Endometrial microvascular endothelial cells (primary cell): Measurements from ENCODE around the gene HILPDA. TPM values are rescaled to one million over a fixed set of nuclear protein-coding genes. Genes with fewer than 3 reads are reported as not detected.

Experiments
- in situ Hi-C: cut with HindIII; loops from 2 replicates; pipeline ENCODE4 v1.10.0; 2017; ENCODE audit warnings: low sequenced_read_pairs, low pct_unique_long_range_greater_than_20kb; ENCODE audit errors: inconsistent ontology term
- total RNA-seq: library from RNA; depleted of rRNA; stranded (reverse); fragments of >200 nt; gene quantifications from one replicate; pipeline ENCODE4 v1.2.3, GENCODE V29; 2015; ENCODE audit errors: inconsistent ontology term

The HILPDA gene
- 16.1 TPM for total RNA-seq

DNA sequence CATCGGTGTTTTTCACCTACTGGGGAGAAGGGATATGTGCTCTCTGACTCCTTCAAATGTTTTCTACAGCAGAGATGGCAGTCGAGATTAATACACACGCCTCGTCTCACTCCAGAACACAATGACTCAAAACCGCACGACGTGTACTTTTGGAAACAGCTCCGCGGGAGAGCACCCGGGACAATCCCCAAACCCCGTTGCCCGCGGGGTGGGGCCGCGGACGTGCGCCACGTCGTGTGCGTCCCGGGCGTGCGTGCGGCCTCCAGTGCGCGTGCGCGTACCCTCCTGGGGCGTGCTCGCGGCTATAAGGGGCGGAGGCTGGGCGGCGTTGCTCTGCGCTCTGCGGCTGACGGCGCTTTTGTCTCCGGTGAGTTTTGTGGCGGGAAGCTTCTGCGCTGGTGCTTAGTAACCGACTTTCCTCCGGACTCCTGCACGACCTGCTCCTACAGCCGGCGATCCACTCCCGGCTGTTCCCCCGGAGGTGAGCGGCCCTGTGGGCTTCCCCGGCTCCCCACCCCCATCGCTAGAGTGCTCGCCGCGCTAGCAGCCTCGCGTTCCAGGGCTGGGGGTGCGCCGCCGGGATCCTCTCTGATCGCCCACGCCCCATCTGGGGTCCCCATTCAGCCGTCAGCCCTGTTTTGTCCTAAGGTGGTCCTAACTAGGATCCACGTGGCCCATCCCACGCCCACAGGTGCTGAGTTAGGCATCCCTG lies at the start of gene HILPDA:
Gene HILPDA (plus strand): TSS at position 336 of the 712 bp plus-strand sequence. CDS start 1,391 bp downstream, outside the sequence.
- in situ Hi-C loops = no loop called here

DNA sequence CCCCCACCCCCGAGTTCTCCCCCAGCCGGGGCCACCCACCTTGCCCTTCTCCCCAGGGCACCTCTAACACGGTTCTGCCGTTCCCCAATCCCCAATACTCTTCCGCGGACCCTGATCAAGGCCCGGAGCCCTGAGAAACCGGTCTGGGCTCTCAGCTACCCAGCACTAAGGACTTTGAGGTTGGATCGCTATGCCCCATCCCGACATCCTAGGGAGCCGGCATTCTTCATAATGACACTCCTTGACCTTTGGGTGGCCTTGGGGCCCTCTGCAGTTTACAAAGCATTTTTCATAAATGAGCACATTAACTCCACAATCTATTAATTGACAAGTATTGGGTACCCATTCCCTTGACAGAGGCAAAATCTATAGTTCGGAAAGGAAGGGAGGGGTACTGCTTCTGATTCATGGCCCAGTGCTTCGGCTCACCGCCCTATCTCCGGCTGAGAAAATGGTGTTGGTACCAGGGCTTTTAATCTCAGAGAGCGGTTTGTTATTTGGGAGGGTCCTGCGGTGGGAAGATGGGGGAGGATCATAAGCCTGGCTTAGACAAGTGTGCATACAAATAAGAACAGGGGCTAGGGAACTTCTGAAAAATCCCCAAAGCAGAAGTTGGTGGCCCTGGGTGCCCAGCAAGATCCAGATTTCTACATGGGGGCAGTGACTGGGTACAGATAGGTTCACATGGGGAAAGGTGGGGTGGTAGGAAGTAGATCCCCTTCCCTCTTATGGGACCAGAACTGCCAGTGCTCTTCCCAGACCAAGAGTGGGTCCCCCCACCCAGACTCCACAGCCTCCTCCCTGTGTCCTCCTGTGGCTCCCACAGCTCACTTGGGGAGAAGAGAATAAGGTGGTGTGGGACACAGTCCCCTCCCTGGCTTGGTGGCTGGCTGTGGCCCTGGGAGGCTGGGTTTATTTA lies 49.1 kb upstream of the HILPDA start:
- in situ Hi-C loops = no loop called here

DNA sequence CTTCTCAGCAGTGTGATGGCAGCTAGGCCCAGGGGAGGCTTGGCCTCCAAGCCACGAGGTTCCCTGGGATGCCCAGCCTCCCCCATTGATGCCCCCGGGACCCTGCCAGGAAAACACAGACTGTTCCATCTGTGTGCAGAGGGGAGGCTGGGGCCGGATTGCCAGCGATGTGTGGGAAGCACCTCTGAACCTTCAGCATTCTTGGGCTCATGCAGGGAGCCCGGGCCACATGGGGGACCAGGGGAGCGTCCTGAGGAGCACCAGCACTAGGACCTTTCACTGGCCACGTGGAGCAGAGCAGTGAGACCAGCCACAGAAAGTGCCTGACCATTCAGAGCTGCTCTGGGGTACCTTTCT lies 48.5 kb upstream of the HILPDA start:
- in situ Hi-C loops = no loop called here

DNA sequence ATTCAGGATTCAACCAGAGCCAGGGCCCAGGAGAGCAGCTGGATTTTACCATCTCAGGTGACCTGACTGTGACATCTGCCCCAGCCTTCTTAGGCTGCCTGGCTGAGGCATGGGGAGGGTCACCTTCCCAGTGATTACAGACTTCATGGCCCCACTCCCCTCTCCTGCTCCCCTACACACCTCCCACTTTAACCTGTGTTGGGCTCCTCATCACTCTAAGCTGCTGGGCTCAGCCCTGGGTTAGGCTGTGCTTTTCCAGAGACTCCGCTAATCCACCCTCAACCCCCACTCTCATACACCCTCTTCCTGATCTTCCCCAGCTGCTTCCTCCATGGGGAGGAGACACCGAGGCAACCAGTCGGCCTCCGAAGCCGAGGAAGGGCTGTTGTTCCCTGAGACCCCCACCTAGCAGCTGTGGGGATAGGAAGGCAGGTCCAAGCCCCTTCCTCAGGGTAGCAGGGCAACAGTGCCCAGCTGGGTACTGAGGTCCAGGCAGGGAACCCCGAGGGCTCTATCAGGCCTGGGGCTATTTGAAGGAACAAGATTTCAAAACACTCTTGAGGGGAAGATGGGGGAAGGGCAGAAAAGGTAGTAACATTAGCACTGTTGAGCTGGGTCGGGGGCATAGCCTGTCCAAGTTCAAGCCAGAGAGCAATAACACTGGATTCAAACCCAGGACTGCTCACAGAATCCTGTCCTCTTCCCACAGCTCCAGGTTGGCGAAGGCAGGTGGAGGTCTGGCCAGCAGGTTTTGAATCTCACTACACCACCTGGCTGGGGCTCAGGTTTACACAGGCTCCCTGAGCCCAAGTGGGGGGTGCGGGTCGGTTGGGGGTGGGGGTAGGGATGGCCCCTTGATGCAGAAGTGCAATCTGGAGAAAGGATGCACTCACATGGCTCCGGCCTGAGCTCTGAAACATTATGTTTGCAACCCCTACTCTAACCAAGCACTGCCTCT lies 47.6 kb upstream of the HILPDA start:
- in situ Hi-C loops = no loop called here

GRCh38 chr7:128408709-128409595 lies 46.7 kb upstream of the HILPDA start:
- in situ Hi-C loops = no loop called here

DNA sequence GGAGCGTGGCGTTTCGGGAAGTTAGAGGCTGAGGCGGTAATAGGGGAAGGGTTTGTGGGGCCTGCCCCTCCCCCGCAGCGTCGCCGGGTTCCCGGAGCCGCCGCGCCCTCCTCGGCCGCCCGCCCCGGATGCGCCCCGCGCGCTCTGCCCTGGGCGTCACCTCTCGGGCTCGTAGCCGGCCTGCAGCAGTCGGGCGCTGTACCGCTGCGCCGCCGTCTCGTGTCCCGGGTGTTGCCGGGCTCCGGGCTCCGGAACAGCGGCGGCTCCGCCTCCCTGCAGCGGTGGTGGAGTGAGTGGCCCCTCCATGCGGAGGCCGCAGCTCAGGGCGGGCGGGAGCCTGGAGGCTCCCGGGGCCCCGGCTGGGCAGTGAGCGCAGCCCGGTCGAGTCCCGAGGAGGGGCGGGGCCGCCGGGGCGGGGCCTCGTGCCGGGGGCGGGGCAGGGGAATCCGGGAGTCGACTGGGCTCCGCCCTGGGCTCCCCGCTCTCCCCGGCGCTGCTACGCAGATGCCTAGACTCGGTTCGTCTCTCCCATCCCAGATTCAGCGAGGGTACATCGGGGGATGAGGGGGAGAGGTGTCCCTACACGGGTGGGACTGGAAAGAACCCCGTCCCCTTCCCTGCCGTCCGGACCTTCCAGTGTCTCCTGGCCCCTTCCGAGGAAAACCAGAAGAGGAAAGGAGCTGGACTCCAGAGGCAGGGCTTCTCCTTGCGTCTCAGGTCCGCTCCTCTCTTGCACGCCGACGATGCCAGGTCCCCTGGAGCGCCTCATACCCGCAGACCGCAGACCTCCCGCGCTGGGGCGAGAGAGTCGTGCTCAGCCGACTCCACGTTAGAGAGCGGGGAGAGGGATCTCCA lies 45.9 kb upstream of the HILPDA start, which contains the start of gene IMPDH1:
Gene IMPDH1 (minus strand): TSS at position 387 of the 855 bp plus-strand sequence. CDS start 81 bp downstream, at position 306.
- in situ Hi-C loops = no loop called here

DNA sequence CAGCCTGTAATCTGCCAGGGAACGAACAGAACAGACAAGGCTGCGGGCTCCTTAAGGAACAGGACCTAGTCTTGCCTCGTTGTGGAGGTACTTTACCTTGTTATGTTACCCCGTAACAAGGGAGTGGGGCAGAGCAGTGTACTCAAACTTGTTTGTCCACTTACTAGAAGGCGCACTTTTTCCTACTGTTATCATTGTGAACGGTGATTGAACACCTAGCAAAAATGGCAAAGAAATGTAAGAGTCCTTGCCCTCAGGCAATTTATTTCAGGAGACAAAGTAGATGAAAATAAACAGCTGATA lies 45.3 kb upstream of the HILPDA start:
- in situ Hi-C loops = no loop called here

DNA sequence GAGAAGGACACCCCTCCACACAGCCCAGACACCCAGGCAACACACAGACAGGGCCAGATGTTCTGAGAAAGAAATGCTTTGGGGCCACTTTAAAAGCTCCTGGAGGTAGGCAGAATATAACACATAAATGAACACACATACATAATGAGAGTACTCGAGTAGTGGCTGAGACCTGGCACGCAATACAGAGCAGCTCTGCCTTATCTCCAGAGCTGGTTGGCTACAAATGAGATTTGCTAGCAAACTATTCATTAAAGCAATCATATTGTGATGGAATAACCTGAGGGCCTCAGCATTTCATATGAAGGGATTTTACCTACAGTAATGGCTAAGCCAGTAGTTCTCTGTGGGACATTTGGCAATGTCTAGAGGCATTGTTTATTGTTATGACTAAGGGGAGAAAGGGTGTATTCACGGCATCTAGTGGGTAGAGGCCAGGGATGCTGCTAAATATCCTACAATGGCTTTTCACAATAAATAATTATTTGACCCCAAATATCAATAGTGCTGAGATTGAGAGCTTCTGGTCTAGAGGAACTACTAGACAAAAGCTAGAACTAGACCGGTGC lies 40.4 kb upstream of the HILPDA start:
- in situ Hi-C loops = no loop called here

DNA sequence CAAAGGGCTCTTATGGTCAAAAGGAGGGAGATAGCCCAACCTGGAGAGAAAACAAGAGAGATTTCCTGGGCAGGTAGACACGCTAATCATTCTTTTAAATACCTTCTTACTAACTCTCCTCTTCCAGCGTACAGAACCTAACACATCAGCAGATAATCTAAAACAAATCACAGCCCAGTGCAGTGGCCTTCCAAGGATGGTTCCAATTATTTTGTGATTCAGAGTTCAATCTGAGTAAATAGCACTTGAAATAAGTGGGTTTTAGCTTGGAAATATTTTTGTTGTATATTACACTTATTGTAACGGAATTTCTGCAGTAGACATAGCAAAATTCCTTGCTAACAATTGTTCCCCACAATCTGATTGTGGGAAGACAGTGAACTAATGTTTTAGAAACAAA lies 38.6 kb upstream of the HILPDA start:
- in situ Hi-C loops = no loop called here

DNA sequence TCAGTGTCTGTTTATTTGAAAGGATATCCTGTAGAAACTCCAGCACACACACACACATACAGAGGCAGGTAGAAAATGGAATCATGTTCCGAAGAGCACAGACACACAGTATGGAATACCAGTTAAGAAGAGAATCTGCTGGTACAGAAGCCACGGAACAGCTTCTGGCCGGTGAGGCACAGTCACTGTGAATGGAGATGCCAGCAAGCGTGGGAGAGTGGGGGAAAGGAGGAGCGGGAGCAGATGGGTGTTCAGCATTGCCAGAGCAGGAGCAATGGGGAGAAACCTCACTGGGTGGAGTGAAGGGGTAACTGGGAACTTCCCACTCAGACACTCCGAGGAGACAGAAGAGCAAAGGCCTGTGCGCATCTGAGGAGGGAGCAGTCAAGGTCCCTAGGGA lies 36.4 kb upstream of the HILPDA start:
- in situ Hi-C loops = no loop called here

DNA sequence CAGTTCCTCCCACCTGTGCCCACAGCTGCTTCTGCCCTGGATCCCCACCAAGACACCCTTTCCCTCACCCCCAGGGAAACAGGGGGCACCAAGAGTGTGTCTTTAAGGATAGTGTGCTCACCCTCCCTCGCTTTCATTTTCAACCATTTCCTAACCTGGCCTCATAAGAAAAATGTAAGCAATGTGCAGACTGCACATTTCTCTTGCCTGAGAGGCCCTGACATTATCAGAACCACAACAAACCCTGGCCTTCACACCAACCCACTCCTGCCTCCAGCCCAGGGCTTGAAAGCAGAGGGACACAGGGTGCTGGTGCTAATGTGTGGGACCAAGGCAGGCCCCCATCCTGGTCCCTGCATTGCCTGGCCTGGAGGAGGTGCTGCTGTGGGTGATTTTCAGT lies 34.9 kb upstream of the HILPDA start:
- in situ Hi-C loops = no loop called here

- in situ Hi-C loops = no loop called here
Observed at GRCh38 chr7:128421384-128421783, 34.3 kb upstream of the HILPDA start.

DNA sequence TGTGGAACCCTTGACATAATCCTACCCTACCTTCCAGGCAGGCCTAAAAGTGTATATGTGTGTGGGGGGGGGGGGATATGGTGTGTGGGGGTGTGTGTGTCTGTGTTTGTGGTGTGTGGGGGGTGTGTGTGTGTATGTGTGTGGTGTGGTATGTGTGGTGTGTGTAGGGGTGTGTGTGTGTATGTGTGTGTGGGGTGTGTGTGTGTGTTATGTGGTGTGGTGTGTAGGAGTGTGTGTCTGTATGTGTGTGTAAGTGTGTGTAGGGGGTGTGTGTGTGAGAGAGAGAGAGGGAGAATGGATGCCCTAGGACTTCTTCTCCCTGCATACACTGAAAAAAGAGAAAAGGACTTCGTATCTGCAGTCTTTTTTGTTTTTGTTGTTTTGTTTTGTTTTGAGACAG lies 33.6 kb upstream of the HILPDA start:
- in situ Hi-C loops = no loop called here

GRCh38 chr7:128422842-128423241 lies 32.8 kb upstream of the HILPDA start:
- in situ Hi-C loops = no loop called here

DNA sequence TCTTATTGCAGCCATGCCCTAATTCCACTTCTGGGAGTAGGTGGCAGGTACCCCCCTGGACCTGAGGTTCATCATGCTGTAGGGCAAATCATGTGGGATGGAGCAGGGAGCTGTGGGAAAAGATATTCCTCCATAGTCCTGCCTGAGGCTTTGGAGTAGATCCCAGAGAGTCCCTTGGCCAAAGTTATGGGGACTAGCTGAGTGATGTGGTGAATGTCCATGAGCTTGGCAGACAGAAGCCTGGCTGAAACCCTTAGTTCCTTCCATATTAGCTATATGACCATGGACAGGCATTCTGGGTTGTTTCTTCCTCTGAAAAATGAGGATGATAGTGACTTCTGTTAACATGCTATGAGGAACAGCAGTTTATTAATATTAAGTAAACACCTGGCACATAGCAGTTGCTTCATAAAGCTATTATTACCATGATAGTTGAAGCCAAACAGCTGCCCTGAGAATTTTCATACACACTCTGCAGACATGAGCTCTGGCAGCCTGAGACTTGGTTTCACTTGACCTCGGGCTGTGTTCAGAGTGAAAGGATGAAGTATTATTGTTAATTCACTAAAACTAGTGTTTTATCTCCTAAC lies 30.9 kb upstream of the HILPDA start:
- in situ Hi-C loops = no loop called here

DNA sequence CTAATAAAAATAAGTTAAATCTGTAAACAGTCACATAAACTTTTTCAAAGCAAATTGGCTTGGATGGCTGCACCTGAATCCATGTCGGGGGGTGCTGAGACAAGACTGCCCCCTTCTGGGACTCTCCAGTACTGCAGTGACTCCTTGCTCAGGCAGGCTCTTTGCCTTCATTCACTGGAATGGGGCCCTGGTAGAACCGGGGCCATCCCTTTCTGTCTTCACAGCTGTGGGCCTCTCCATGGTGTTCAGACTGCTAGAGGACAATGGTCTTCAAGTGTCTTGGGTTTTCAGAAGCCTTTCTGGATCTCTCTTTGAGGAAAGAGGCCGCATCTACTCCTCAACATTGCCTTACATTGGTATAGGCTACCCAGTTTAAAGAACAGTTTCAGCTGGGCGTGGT lies 29.8 kb upstream of the HILPDA start:
- in situ Hi-C loops = no loop called here
